Measurements from ENCODE around the gene ATP5PD. TPM values are rescaled to one million over a fixed set of nuclear protein-coding genes. Genes with fewer than 3 reads are reported as not detected.
A peak's percentile ranks its signal among the peaks of the same experiment; 100 is the strongest.

The ATP5PD gene
- total RNA-seq, 4 donors from 2014 or later, result 213 to 337 (median 307) TPM

GRCh38 chr17:75012346-75013091, 34.2 kb downstream of the ATP5PD start, which contains the start of gene MRPL58:
Gene MRPL58 (plus strand): TSS chr17:75012670. CDS start chr17:75012687, 17 bp downstream.
- Histone ChIP-seq H3K27me3 (no peaks in the 10 kb centered on the region), H3K4me1 (peaks cover 0 to 31% (median 17%) of the 10 kb centered on the region in 3 donors), H3K27ac (peak within 1 kb of the TSS; percentile 85 to 94 (median 92)), H3K4me3 (peak within 1 kb of the TSS; percentile 66 to 86), H3K9me3 (no peaks in the 10 kb centered on the region), H3K36me3 (peaks cover 0 to 15% of the 10 kb centered on the region in 2 donors)
- 0 to 1% methylated on average over 5 to 31 of the region's 63 CpGs for WGBS, 2 donors (ENCODE audit: low coverage in 1 of 2)
- peak; percentile 87 for ATAC-seq
- TF ChIP-seq CTCF (IDR thresholded peaks at IDR 0.05) (peak in 3 of 4 experiments; percentile 63 to 78 (median 77)), POLR2AphosphoS5 (IDR thresholded peaks at IDR 0.05) (peak; percentile 74), POLR2A (IDR thresholded peaks at IDR 0.05) (peak in 1 of 2 donors; percentile 27), EP300 (IDR thresholded peaks at IDR 0.05) (no peak)

GRCh38 chr17:75012096-75012345, 34.7 kb downstream of the ATP5PD start:
- 5 to 6% methylated on average over 5 of the region's 5 CpGs for WGBS, 2 donors (ENCODE audit: low coverage in 1 of 2)
- TF ChIP-seq POLR2AphosphoS5 (IDR thresholded peaks at IDR 0.05) (no peak), CTCF (IDR thresholded peaks at IDR 0.05) (no peak), POLR2A (IDR thresholded peaks at IDR 0.05) (no peak), EP300 (IDR thresholded peaks at IDR 0.05) (no peak)
- ATAC-seq, result no peak
- H3K27ac ChIP-seq, result peak overlapping the region; percentile 85 to 94 (median 92)
- H3K4me1 ChIP-seq, result peaks cover 0 to 31% (median 17%) of the 10 kb centered on the region in 3 donors
- no peaks in the 10 kb centered on the region for H3K27me3 ChIP-seq
- peak overlapping the region; percentile 66 to 86 for H3K4me3 ChIP-seq
- peaks cover 0 to 11% of the 10 kb centered on the region in 2 donors for H3K36me3 ChIP-seq
- no peaks in the 10 kb centered on the region for H3K9me3 ChIP-seq

GRCh38 chr17:75011401-75012095, 35.2 kb downstream of the ATP5PD start:
- Histone ChIP-seq H3K4me3 (peak overlapping the region; percentile 66 to 86), H3K27me3 (no peaks in the 10 kb centered on the region), H3K9me3 (no peaks in the 10 kb centered on the region), H3K27ac (peak overlapping the region; percentile 85 to 94 (median 92)), H3K4me1 (peaks cover 0 to 31% (median 17%) of the 10 kb centered on the region in 3 donors), H3K36me3 (peaks cover 0 to 6% of the 10 kb centered on the region in 2 donors)
- peak; percentile 85 for ATAC-seq
- 13 to 22% methylated on average over 6 to 13 of the region's 13 CpGs for WGBS, 2 donors (ENCODE audit: low coverage in 1 of 2)
- TF ChIP-seq POLR2A (IDR thresholded peaks at IDR 0.05), result no peak
- TF ChIP-seq POLR2AphosphoS5 (IDR thresholded peaks at IDR 0.05), result peak; percentile 62

GRCh38 chr17:75010683-75011400, 35.9 kb downstream of the ATP5PD start:
- no peak overlapping the region for H3K4me3 ChIP-seq
- peaks cover 0 to 5% of the 10 kb centered on the region in 2 donors for H3K36me3 ChIP-seq
- peak; percentile 50 for ATAC-seq
- H3K27ac ChIP-seq, result peak overlapping the region; percentile 85 to 94 (median 92)
- WGBS, 2 donors (ENCODE audit: low coverage in 1 of 2), result 33 to 47% methylated on average over 2 to 3 of the region's 8 CpGs
- no peaks in the 10 kb centered on the region for H3K9me3 ChIP-seq
- TF ChIP-seq CTCF (IDR thresholded peaks at IDR 0.05) (peak in 1 of 4 experiments; percentile 15), POLR2A (IDR thresholded peaks at IDR 0.05) (no peak), POLR2AphosphoS5 (IDR thresholded peaks at IDR 0.05) (peak; percentile 11), EP300 (IDR thresholded peaks at IDR 0.05) (no peak)
- peaks cover 0 to 31% (median 17%) of the 10 kb centered on the region in 3 donors for H3K4me1 ChIP-seq
- no peaks in the 10 kb centered on the region for H3K27me3 ChIP-seq

GRCh38 chr17:75009139-75009724, 37.5 kb downstream of the ATP5PD start:
- H3K4me3 ChIP-seq, result no peak overlapping the region
- 45 to 69% methylated on average over 2 of the region's 2 CpGs for WGBS, 2 donors (ENCODE audit: low coverage in 1 of 2)
- H3K27me3 ChIP-seq, result no peaks in the 10 kb centered on the region
- H3K9me3 ChIP-seq, result no peaks in the 10 kb centered on the region
- peaks cover 0 to 18% of the 10 kb centered on the region in 2 donors for H3K36me3 ChIP-seq
- H3K27ac ChIP-seq, result no peak overlapping the region
- TF ChIP-seq POLR2AphosphoS5 (IDR thresholded peaks at IDR 0.05) (no peak), CTCF (IDR thresholded peaks at IDR 0.05) (no peak), POLR2A (IDR thresholded peaks at IDR 0.05) (no peak), EP300 (IDR thresholded peaks at IDR 0.05) (no peak)
- no peak for ATAC-seq
- H3K4me1 ChIP-seq, result peaks cover 0 to 31% (median 17%) of the 10 kb centered on the region in 3 donors
